WERI-Rb-1 (cell line): ENCODE measurements around the gene GPR50.

Experiments
- DNase-seq: peaks from one replicate; pipeline ENCODE4 v3.0.0-alpha.2; 2020
- H3K27ac ChIP-seq: fragments of 250-450 bp; sonication (Bioruptor Pico); 2 replicates; pipeline ENCODE4 v1.5.1; 2020; ENCODE audit warnings: mild to moderate bottlenecking, moderate library complexity
- H3K27me3 ChIP-seq: fragments of 250-450 bp; sonication (Bioruptor Pico); 2 replicates; pipeline ENCODE4 v1.5.1; 2021; ENCODE audit warnings: mild to moderate bottlenecking, low read depth, moderate library complexity; ENCODE audit not compliant: insufficient read depth, severe bottlenecking
- H3K36me3 ChIP-seq: fragments of 250-450 bp; sonication (Bioruptor Pico); 2 replicates; pipeline ENCODE4 v1.5.1; 2020; ENCODE audit warnings: mild to moderate bottlenecking, moderate library complexity
- H3K4me3 ChIP-seq: 2 replicates; pipeline ENCODE4 v1.5.1; 2011; ENCODE audit warnings: low read depth, mild to moderate bottlenecking, control low read depth, low read length
- H3K9me3 ChIP-seq: fragments of 250-450 bp; sonication (Bioruptor Pico); 2 replicates; pipeline ENCODE4 v1.5.1; 2021; ENCODE audit warnings: mild to moderate bottlenecking, moderate library complexity; ENCODE audit not compliant: severe bottlenecking
- CTCF ChIP-seq: IDR thresholded peaks from 2 replicates; pipeline ENCODE4 v1.5.1; 2011; ENCODE audit warnings: low read depth, mild to moderate bottlenecking, control low read depth, inconsistent platforms, low read length

GPR50 gene

GRCh38 chrX:151228935-151229334, 52.6 kb downstream of the GPR50 start:
- no peak for TF ChIP-seq CTCF
- Histone ChIP-seq H3K9me3 (no peaks in the 10 kb centered on the region), H3K36me3 (no peaks in the 10 kb centered on the region), H3K27me3 (peaks cover 81% of the 10 kb centered on the region), H3K27ac (no peak overlapping the region), H3K4me3 (no peak overlapping the region)
- DNase-seq: no peak
